Neural progenitor cell (in vitro differentiated cells): Measurements from ENCODE around the gene CCDC47. TPM values are rescaled to one million over a fixed set of nuclear protein-coding genes. Genes with fewer than 3 reads are reported as not detected.

Source experiments
- DNase-seq: peaks from one replicate; pipeline ENCODE4 v3.0.0-alpha.2; 2016; ENCODE audit warnings: low spot score
- H2AFZ ChIP-seq: fragments of 200-600 bp; sonication (generic); replicated peaks from 2 replicates; pipeline ENCODE4 v1.6.1; 2016; ENCODE audit warnings: antibody characterized with exemption
- H3F3A ChIP-seq: fragments of 200-600 bp; sonication (generic); 2 replicates; pipeline ENCODE4 v1.6.1; 2016; ENCODE audit warnings: antibody characterized with exemption, low read depth
- H3K27ac ChIP-seq: fragments of 200-600 bp; sonication (generic); 2 replicates; pipeline ENCODE4 v1.5.1; 2016; ENCODE audit warnings: mild to moderate bottlenecking
- H3K27me3 ChIP-seq: fragments of 200-600 bp; sonication (generic); 2 replicates; pipeline ENCODE4 v1.6.1; 2016; ENCODE audit warnings: mild to moderate bottlenecking, moderate library complexity
- H3K36me3 ChIP-seq: fragments of 200-600 bp; sonication (generic); 2 replicates; pipeline ENCODE4 v1.5.1; 2016
- H3K4me1 ChIP-seq: fragments of 200-600 bp; sonication (generic); 2 replicates; pipeline ENCODE4 v1.6.1; 2016; ENCODE audit warnings: mixed run types
- H3K4me2 ChIP-seq: fragments of 200-600 bp; sonication (generic); 2 replicates; pipeline ENCODE4 v1.6.1; 2016
- H3K4me3 ChIP-seq: fragments of 200-600 bp; sonication (generic); 2 replicates; pipeline ENCODE4 v1.5.1; 2016
- H3K79me2 ChIP-seq: fragments of 200-600 bp; sonication (generic); 2 replicates; pipeline ENCODE4 v1.6.1; 2016; ENCODE audit warnings: low read depth
- H3K9ac ChIP-seq: fragments of 200-600 bp; sonication (generic); 2 replicates; pipeline ENCODE4 v1.6.1; 2016
- H3K9me3 ChIP-seq: fragments of 200-600 bp; sonication (generic); 2 replicates; pipeline ENCODE4 v1.5.1; 2016; ENCODE audit warnings: low read depth
- H4K20me1 ChIP-seq: fragments of 200-600 bp; sonication (generic); 2 replicates; pipeline ENCODE4 v1.6.1; 2016; ENCODE audit warnings: low read depth
- H3K27ac Mint-ChIP-seq: 3 replicates; pipeline ENCODE4 v1.8.0; 2021; ENCODE audit warnings: mixed read lengths
- H3K27me3 Mint-ChIP-seq: 2 replicates; pipeline ENCODE4 v1.8.0; 2022; ENCODE audit warnings: low read depth, mild to moderate bottlenecking, inconsistent platforms, moderate library complexity, mixed read lengths; ENCODE audit not compliant: insufficient read depth
- H3K36me3 Mint-ChIP-seq: 3 replicates; pipeline ENCODE4 v1.8.0; 2021; ENCODE audit warnings: mixed read lengths
- H3K4me1 Mint-ChIP-seq: 3 replicates; pipeline ENCODE4 v1.8.0; 2021; ENCODE audit warnings: mixed read lengths
- H3K4me3 Mint-ChIP-seq: 3 replicates; pipeline ENCODE4 v1.8.0; 2021; ENCODE audit warnings: mild to moderate bottlenecking, moderate library complexity, mixed read lengths
- H3K9me3 Mint-ChIP-seq: 3 replicates; pipeline ENCODE4 v1.8.0; 2020; ENCODE audit warnings: mixed read lengths
- CTCF ChIP-seq: fragments of 200-600 bp; sonication (generic); IDR thresholded peaks from 2 replicates; pipeline ENCODE4 v1.5.1; 2017; ENCODE audit warnings: antibody characterized with exemption, mild to moderate bottlenecking
- EZH2 ChIP-seq: fragments of 200-600 bp; sonication (generic); IDR thresholded peaks from 2 replicates; pipeline ENCODE4 v1.6.1; 2017; ENCODE audit warnings: antibody characterized with exemption, mild to moderate bottlenecking, moderate library complexity
- EZH2phosphoT487 ChIP-seq: fragments of 200-600 bp; sonication (generic); IDR thresholded peaks from 2 replicates; pipeline ENCODE4 v1.6.1; 2017; ENCODE audit warnings: antibody characterized with exemption
- total RNA-seq: library from RNA; depleted of rRNA; stranded (reverse); fragments of >200 nt; gene quantifications from 2 replicates; pipeline ENCODE4 v1.2.3, GENCODE V29; 2015; ENCODE audit warnings: low replicate concordance

The CCDC47 gene
- total RNA-seq, 1 donor from 2014 or later = 60.8 TPM

GRCh38 chr17:63758428-63758827 lies 15.0 kb downstream of the CCDC47 start:
- Histone ChIP-seq H3F3A (no peaks in the 10 kb centered on the region), H3K36me3 (peaks cover 14% of the 10 kb centered on the region), H3K27ac (no peak overlapping the region), H3K4me3 (no peak overlapping the region), H3K4me2 (no peak overlapping the region), H3K9ac (no peak overlapping the region), H3K27me3 (no peaks in the 10 kb centered on the region), H4K20me1 (no peaks in the 10 kb centered on the region), H3K79me2 (no peaks in the 10 kb centered on the region), H3K4me1 (no peaks in the 10 kb centered on the region), H2AFZ (no peak overlapping the region), H3K9me3 (no peaks in the 10 kb centered on the region)
- no peaks in the 10 kb centered on the region for H3K4me1 Mint-ChIP-seq
- TF ChIP-seq CTCF = no peak
- no peak for TF ChIP-seq EZH2
- H3K27me3 Mint-ChIP-seq = no peaks in the 10 kb centered on the region
- H3K9me3 Mint-ChIP-seq = no peaks in the 10 kb centered on the region
- peaks cover 25% of the 10 kb centered on the region for H3K36me3 Mint-ChIP-seq
- DNase-seq = no peak
- H3K27ac Mint-ChIP-seq = no peak overlapping the region
- no peak overlapping the region for H3K4me3 Mint-ChIP-seq

- no peaks in the 10 kb centered on the region for H3K4me1 Mint-ChIP-seq
- peaks cover 16% of the 10 kb centered on the region for H3K36me3 Mint-ChIP-seq
- DNase-seq = no peak
- Histone ChIP-seq H3F3A (peaks cover 3% of the 10 kb centered on the region), H3K4me3 (no peak overlapping the region), H2AFZ (no peak overlapping the region), H3K79me2 (no peaks in the 10 kb centered on the region), H3K4me1 (no peaks in the 10 kb centered on the region), H4K20me1 (no peaks in the 10 kb centered on the region), H3K27me3 (no peaks in the 10 kb centered on the region), H3K4me2 (no peak overlapping the region), H3K36me3 (peaks cover 16% of the 10 kb centered on the region), H3K9ac (no peak overlapping the region), H3K9me3 (no peaks in the 10 kb centered on the region), H3K27ac (no peak overlapping the region)
- H3K9me3 Mint-ChIP-seq = no peaks in the 10 kb centered on the region
- TF ChIP-seq EZH2 (no peak), EZH2phosphoT487 (no peak), CTCF (no peak)
- H3K27ac Mint-ChIP-seq = no peak overlapping the region
- no peaks in the 10 kb centered on the region for H3K27me3 Mint-ChIP-seq
- H3K4me3 Mint-ChIP-seq = no peak overlapping the region
Observed at GRCh38 chr17:63754046-63754445, 19.4 kb downstream of the CCDC47 start.

DNA sequence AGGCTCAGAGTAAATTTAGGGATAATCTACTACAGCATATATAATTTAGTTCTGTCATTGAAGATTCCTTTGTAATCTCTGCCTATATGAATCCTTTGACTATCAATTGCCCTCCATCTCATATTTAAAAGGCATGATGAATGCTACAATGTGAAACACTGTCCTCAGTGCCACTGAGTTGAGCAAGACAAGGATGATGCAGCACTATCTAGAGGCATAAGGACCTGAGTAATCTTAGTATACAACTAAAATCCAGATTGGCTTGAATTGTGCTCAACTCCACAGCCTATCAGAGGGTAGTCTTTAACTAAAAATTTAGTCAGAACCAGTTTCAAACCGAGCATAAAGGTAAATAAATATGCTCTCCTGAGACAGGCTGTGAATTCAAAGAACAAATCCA lies 20.2 kb downstream of the CCDC47 start:
- TF ChIP-seq EZH2phosphoT487 (no peak), EZH2 (no peak), CTCF (no peak)

More for the DNA sequence above, 20.2 kb downstream of the CCDC47 start:
- H3K4me1 Mint-ChIP-seq = no peaks in the 10 kb centered on the region
- no peaks in the 10 kb centered on the region for H4K20me1 ChIP-seq
- H3K4me2 ChIP-seq = no peak overlapping the region
- H3K9ac ChIP-seq = no peak overlapping the region
- H3K79me2 ChIP-seq = no peaks in the 10 kb centered on the region
- H3K9me3 Mint-ChIP-seq = no peaks in the 10 kb centered on the region
- no peaks in the 10 kb centered on the region for H3K4me1 ChIP-seq
- H3K36me3 Mint-ChIP-seq = peaks cover 19% of the 10 kb centered on the region
- H3K4me3 Mint-ChIP-seq = no peak overlapping the region
- peaks cover 3% of the 10 kb centered on the region for H3F3A ChIP-seq
- H3K27ac ChIP-seq = no peak overlapping the region
- no peak for DNase-seq
- H3K27me3 ChIP-seq = no peaks in the 10 kb centered on the region
- H3K36me3 ChIP-seq = peaks cover 16% of the 10 kb centered on the region
- H3K27ac Mint-ChIP-seq = no peak overlapping the region
- no peak overlapping the region for H2AFZ ChIP-seq
- no peaks in the 10 kb centered on the region for H3K9me3 ChIP-seq
- no peak overlapping the region for H3K4me3 ChIP-seq
- no peaks in the 10 kb centered on the region for H3K27me3 Mint-ChIP-seq
